Measurements from ENCODE around the gene PAQR4. TPM values are rescaled to one million over a fixed set of nuclear protein-coding genes. Genes with fewer than 3 reads are reported as not detected.

The PAQR4 gene
- polyA plus RNA-seq, 1 of the 3 experiments (the other 2 are of a cell fraction) = 8.8 TPM

- TF ChIP-seq YY1 (IDR thresholded peaks at IDR 0.05; ENCODE audit: low read depth) = no peak; the same call in 1 of the 2 replicates
- TF ChIP-seq ZBTB33 (IDR thresholded peaks at IDR 0.05; ENCODE audit: borderline replicate concordance, low read depth) = peak; percentile 68; the same call in 1 of the 2 replicates
- TF ChIP-seq ELF1 (IDR thresholded peaks at IDR 0.05) = no peak
- TF ChIP-seq PBX3 (IDR thresholded peaks at IDR 0.05) = no peak; the same call in none of the 2 replicates
- TF ChIP-seq SIN3A (IDR thresholded peaks at IDR 0.05; ENCODE audit: borderline replicate concordance, low read depth, low read length) = no peak
- TF ChIP-seq GATA2 (CRISPR knock-in tag; IDR thresholded peaks at IDR 0.05) = no peak
- TF ChIP-seq RXRA (IDR thresholded peaks at IDR 0.05; ENCODE audit: borderline replicate concordance, low read depth) = peak; percentile 89
- TF ChIP-seq EZH2phosphoT487 (IDR thresholded peaks at IDR 0.05; ENCODE audit: borderline replicate concordance, low read depth) = no peak
- TF ChIP-seq EP300 (IDR thresholded peaks at IDR 0.05; ENCODE audit: borderline replicate concordance in 1 of 2, low read depth in 1 of 2, low read length in 1 of 2) = peak in 1 of 2 experiments; percentile 85; a peak in 1 of 4 replicates
- TF ChIP-seq, protein P1, sequence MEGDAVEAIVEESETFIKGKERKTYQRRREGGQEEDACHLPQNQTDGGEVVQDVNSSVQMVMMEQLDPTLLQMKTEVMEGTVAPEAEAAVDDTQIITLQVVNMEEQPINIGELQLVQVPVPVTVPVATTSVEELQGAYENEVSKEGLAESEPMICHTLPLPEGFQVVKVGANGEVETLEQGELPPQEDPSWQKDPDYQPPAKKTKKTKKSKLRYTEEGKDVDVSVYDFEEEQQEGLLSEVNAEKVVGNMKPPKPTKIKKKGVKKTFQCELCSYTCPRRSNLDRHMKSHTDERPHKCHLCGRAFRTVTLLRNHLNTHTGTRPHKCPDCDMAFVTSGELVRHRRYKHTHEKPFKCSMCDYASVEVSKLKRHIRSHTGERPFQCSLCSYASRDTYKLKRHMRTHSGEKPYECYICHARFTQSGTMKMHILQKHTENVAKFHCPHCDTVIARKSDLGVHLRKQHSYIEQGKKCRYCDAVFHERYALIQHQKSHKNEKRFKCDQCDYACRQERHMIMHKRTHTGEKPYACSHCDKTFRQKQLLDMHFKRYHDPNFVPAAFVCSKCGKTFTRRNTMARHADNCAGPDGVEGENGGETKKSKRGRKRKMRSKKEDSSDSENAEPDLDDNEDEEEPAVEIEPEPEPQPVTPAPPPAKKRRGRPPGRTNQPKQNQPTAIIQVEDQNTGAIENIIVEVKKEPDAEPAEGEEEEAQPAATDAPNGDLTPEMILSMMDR (IDR thresholded peaks at IDR 0.05) = peak; percentile 46
- TF ChIP-seq, protein P2, sequence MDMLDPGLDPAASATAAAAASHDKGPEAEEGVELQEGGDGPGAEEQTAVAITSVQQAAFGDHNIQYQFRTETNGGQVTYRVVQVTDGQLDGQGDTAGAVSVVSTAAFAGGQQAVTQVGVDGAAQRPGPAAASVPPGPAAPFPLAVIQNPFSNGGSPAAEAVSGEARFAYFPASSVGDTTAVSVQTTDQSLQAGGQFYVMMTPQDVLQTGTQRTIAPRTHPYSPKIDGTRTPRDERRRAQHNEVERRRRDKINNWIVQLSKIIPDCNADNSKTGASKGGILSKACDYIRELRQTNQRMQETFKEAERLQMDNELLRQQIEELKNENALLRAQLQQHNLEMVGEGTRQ (IDR thresholded peaks at IDR 0.05; ENCODE audit: borderline replicate concordance, low read depth, low read length) = no peak
- 0 out of 2 replicates have a peak, but pooled peaks have one; percentile 10 for TF ChIP-seq POLR2AphosphoS5 (IDR thresholded peaks at IDR 0.05; ENCODE audit: low read depth, low read length)
- no peak for TF ChIP-seq RAD21 (IDR thresholded peaks at IDR 0.05; ENCODE audit: low read length)
- TF ChIP-seq FOSL2 (IDR thresholded peaks at IDR 0.05; ENCODE audit: borderline replicate concordance, low read depth) = peak; percentile 95
- TF ChIP-seq TAF1 (IDR thresholded peaks at IDR 0.05; ENCODE audit: borderline replicate concordance, low read depth, low read length) = peak; percentile 67; the same call in 1 of the 2 replicates
- peak; percentile 91 for TF ChIP-seq NFIC (IDR thresholded peaks at IDR 0.05; ENCODE audit: borderline replicate concordance)
- no peak; the same call in 1 of the 2 replicates for TF ChIP-seq MXI1 (IDR thresholded peaks at IDR 0.05; ENCODE audit: low read depth, low read length)
- TF ChIP-seq, protein P3, sequence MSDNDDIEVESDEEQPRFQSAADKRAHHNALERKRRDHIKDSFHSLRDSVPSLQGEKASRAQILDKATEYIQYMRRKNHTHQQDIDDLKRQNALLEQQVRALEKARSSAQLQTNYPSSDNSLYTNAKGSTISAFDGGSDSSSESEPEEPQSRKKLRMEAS (IDR thresholded peaks at IDR 0.05; ENCODE audit: low read depth) = 0 out of 2 replicates have a peak, but pooled peaks have one; percentile 61
Observed at GRCh38 chr16:3021449-3022207, 52.5 kb downstream of the PAQR4 start (continued).

Measured in SK-N-SH (cell line).